SJCRH30 (cell line): ENCODE measurements around the gene MET. TPM values are rescaled to one million over a fixed set of nuclear protein-coding genes. Genes with fewer than 3 reads are reported as not detected.
"Not testable (repeated sequence)": the region's sequence is repeated elsewhere in the genome, so short reads cannot be mapped to it uniquely, and the experiment has no call there.

ENCODE experiments used
- DNase-seq, 2 experiments: peaks; one replicate each; pipeline ENCODE4 v3.0.0-alpha.2; 2015 to 2020
- H3K27ac ChIP-seq: fragments of 250-450 bp; sonication (Bioruptor Pico); 2 replicates; pipeline ENCODE4 v1.5.1; 2020; ENCODE audit warnings: mild to moderate bottlenecking, moderate library complexity
- H3K27me3 ChIP-seq: fragments of 250-450 bp; sonication (Bioruptor Pico); 2 replicates; pipeline ENCODE4 v1.5.1; 2020; ENCODE audit warnings: mild to moderate bottlenecking, moderate library complexity
- H3K36me3 ChIP-seq: fragments of 250-450 bp; sonication (Bioruptor Pico); 2 replicates; pipeline ENCODE4 v1.5.1; 2020; ENCODE audit warnings: mild to moderate bottlenecking, moderate library complexity
- H3K4me1 ChIP-seq: fragments of 250-450 bp; sonication (Bioruptor Pico); 2 replicates; pipeline ENCODE4 v1.5.1; 2020; ENCODE audit warnings: mild to moderate bottlenecking, moderate library complexity
- H3K4me3 ChIP-seq: fragments of 250-450 bp; sonication (Bioruptor Pico); 2 replicates; pipeline ENCODE4 v1.5.1; 2020; ENCODE audit warnings: mild to moderate bottlenecking, moderate library complexity
- H3K9me3 ChIP-seq: fragments of 250-450 bp; sonication (Bioruptor Pico); replicated peaks from 2 replicates; pipeline ENCODE4 v1.5.1; 2020; ENCODE audit warnings: mild to moderate bottlenecking, moderate library complexity
- total RNA-seq: library from RNA; depleted of rRNA; stranded (reverse); fragments of >200 nt; shearing (Covaris generic); gene quantifications from 2 replicates; pipeline ENCODE4 v1.2.3, GENCODE V29; 2014

MET gene
- total RNA-seq, 1 experiment from 2014 or later: 129 TPM

DNA sequence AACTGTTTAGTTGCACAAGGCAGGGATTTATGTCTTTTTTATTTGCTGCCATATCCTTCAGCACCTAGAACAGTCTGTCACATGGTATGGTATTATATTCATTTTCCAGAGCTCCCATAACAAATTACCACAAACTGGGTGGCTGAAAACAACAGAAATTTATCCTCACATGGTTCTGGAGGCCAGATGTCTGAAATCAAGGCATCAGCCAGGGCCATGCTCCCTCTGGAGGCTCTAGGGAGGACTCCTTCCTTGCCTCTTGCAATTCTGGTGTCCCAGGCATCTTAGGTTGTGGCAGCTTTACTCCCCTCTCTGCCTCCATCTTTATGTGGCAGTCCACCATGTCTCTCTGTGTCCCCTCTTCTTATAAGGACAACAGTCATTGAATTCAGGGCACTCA, 43.1 kb downstream of the MET start:
- Histone ChIP-seq H3K27me3 (no peaks in the 10 kb centered on the region), H3K4me3 (no peak overlapping the region), H3K9me3 (peaks cover 3% of the 10 kb centered on the region; the same call in 1 of the 2 replicates), H3K36me3 (peaks cover 22% of the 10 kb centered on the region), H3K27ac (no peak overlapping the region), H3K4me1 (peaks cover 20% of the 10 kb centered on the region)
- DNase-seq: no peak

- H3K36me3 ChIP-seq: peaks cover 9% of the 10 kb centered on the region; the same call in 1 of the 2 replicates
- peak overlapping the region; percentile 13 for H3K4me3 ChIP-seq
- peaks cover 5% of the 10 kb centered on the region; the same call in 1 of the 2 replicates for H3K9me3 ChIP-seq
- no peaks in the 10 kb centered on the region for H3K27me3 ChIP-seq
- H3K4me1 ChIP-seq: peaks cover 20% of the 10 kb centered on the region
- peak in 1 of 2 experiments; percentile 11 for DNase-seq
- peak overlapping the region; percentile 74 for H3K27ac ChIP-seq
Observed at GRCh38 chr7:116717137-116717536, 45.1 kb downstream of the MET start.

- not testable (repeated sequence) for DNase-seq, H3K9me3 ChIP-seq, H3K4me1 ChIP-seq, H3K27ac ChIP-seq, H3K27me3 ChIP-seq, H3K4me3 ChIP-seq
- peaks cover 19% of the 10 kb centered on the region for H3K36me3 ChIP-seq
Observed at GRCh38 chr7:116723959-116724529, 52.0 kb downstream of the MET start.

GRCh38 chr7:116724560-116725231, 52.7 kb downstream of the MET start:
- Histone ChIP-seq H3K36me3 (peaks cover 19% of the 10 kb centered on the region), H3K27ac (no peak overlapping the region), H3K4me1 (no peaks in the 10 kb centered on the region), H3K9me3 (peaks cover 2% of the 10 kb centered on the region; the same call in 1 of the 2 replicates), H3K4me3 (no peak overlapping the region), H3K27me3 (no peaks in the 10 kb centered on the region)
- DNase-seq: no peak

- H3K36me3 ChIP-seq: peaks cover 19% of the 10 kb centered on the region
- H3K4me3 ChIP-seq: no peak overlapping the region
- H3K27me3 ChIP-seq: no peaks in the 10 kb centered on the region
- no peaks in the 10 kb centered on the region; the same call in 1 of the 2 replicates for H3K9me3 ChIP-seq
- H3K27ac ChIP-seq: no peak overlapping the region
- DNase-seq: no peak
- H3K4me1 ChIP-seq: peaks cover 10% of the 10 kb centered on the region
Observed at GRCh38 chr7:116726149-116726548, 54.2 kb downstream of the MET start.

- no peak for DNase-seq
- H3K36me3 ChIP-seq: peaks cover 21% of the 10 kb centered on the region
- no peak overlapping the region for H3K27ac ChIP-seq
- no peaks in the 10 kb centered on the region for H3K27me3 ChIP-seq
- peaks cover 17% of the 10 kb centered on the region for H3K4me1 ChIP-seq
- no peaks in the 10 kb centered on the region for H3K9me3 ChIP-seq
- no peak overlapping the region for H3K4me3 ChIP-seq
Observed at GRCh38 chr7:116726713-116727431, 54.9 kb downstream of the MET start.

GRCh38 chr7:116727432-116728009, 55.5 kb downstream of the MET start:
- Histone ChIP-seq H3K9me3 (no peaks in the 10 kb centered on the region), H3K4me3 (no peak overlapping the region), H3K27me3 (no peaks in the 10 kb centered on the region), H3K4me1 (peaks cover 24% of the 10 kb centered on the region), H3K36me3 (peaks cover 27% of the 10 kb centered on the region), H3K27ac (no peak overlapping the region)
- DNase-seq: no peak

- Histone ChIP-seq H3K4me3 (no peak overlapping the region), H3K4me1 (peaks cover 32% of the 10 kb centered on the region), H3K27ac (no peak overlapping the region), H3K36me3 (peaks cover 31% of the 10 kb centered on the region), H3K27me3 (no peaks in the 10 kb centered on the region), H3K9me3 (no peaks in the 10 kb centered on the region)
- DNase-seq: no peak
Observed at GRCh38 chr7:116728413-116728812, 56.4 kb downstream of the MET start.

GRCh38 chr7:116730097-116731022, 58.4 kb downstream of the MET start:
- no peak overlapping the region for H3K27ac ChIP-seq
- DNase-seq: no peak
- H3K4me1 ChIP-seq: peaks cover 49% of the 10 kb centered on the region
- no peaks in the 10 kb centered on the region for H3K9me3 ChIP-seq
- H3K4me3 ChIP-seq: no peak overlapping the region
- peaks cover 20% of the 10 kb centered on the region for H3K36me3 ChIP-seq
- no peaks in the 10 kb centered on the region for H3K27me3 ChIP-seq

- peaks cover 56% of the 10 kb centered on the region for H3K4me1 ChIP-seq
- no peak overlapping the region for H3K4me3 ChIP-seq
- no peak overlapping the region for H3K27ac ChIP-seq
- no peak for DNase-seq
- H3K9me3 ChIP-seq: no peaks in the 10 kb centered on the region
- peaks cover 15% of the 10 kb centered on the region for H3K36me3 ChIP-seq
- no peaks in the 10 kb centered on the region for H3K27me3 ChIP-seq
Observed at GRCh38 chr7:116731023-116731395, 59.0 kb downstream of the MET start.

DNA sequence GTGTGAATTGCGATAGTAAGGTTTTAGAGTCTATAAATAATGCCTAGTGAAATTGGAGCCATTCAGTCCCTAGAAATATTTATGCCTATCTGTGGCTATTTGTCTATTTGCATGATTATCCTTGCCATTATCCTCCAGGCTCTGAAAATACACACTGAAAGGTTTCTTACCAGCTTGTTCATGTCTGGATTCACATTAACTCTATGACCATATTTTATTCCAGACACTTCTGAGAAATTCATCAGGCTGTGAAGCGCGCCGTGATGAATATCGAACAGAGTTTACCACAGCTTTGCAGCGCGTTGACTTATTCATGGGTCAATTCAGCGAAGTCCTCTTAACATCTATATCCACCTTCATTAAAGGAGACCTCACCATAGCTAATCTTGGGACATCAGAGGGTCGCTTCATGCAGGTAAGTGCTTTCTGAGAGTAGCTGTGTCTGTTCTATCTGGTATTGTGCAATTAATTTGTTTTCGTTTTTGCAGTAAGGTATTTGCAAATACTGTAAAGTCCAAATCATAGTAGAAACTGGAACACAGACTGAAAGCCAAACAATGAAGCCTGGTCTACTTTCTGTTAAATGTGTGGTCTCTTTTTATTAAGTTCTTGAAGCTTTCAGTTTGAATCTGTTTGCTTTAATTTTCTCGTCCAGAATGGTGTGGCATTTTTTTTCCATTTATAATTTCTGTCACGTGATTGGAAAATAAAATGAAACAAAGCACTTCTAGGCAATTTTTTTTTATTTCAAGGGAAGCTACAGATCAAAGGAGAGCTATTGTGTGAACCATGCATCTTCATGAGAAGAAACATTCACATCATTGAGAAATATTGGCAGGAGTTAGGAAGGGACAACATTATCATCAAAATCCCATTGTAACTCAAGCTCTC, 59.7 kb downstream of the MET start:
- Histone ChIP-seq H3K4me1 (peaks cover 63% of the 10 kb centered on the region), H3K27ac (no peak overlapping the region; the same call in 1 of the 2 replicates), H3K4me3 (no peak overlapping the region), H3K36me3 (peaks cover 15% of the 10 kb centered on the region), H3K9me3 (no peaks in the 10 kb centered on the region), H3K27me3 (no peaks in the 10 kb centered on the region)
- no peak for DNase-seq

GRCh38 chr7:116732788-116733694, 61.0 kb downstream of the MET start:
- Histone ChIP-seq H3K36me3 (peaks cover 20% of the 10 kb centered on the region), H3K27ac (peak overlapping the region; percentile 99), H3K9me3 (no peaks in the 10 kb centered on the region), H3K27me3 (no peaks in the 10 kb centered on the region), H3K4me1 (peaks cover 71% of the 10 kb centered on the region), H3K4me3 (peak overlapping the region; percentile 13)
- peak; percentile 30 to 51 for DNase-seq
